ENCODE results near the gene NUFIP2.

- no peak for TF ChIP-seq CTCF (IDR thresholded peaks at IDR 0.05)
- TF ChIP-seq EZH2 (IDR thresholded peaks at IDR 0.05; ENCODE audit: borderline replicate concordance, insufficient read depth, low read depth, low read length, poor library complexity, severe bottlenecking): no peak
These were observed 15.3 kb downstream of the NUFIP2 start for GRCh38 chr17:29278692-29279091.
